ENCODE data around the gene KMT2E. TPM values are rescaled to one million over a fixed set of nuclear protein-coding genes. Genes with fewer than 3 reads are reported as not detected.
"Not testable (repeated sequence)": the region's sequence is repeated elsewhere in the genome, so short reads cannot be mapped to it uniquely, and the experiment has no call there.

Gene KMT2E
- polyA plus RNA-seq, 10 donors = 32.2 to 50.7 (median 41.5) TPM

GRCh38 chr7:105021967-105022366 is 8.0 kb downstream of the KMT2E start:
- no peak for DNase-seq

- no peak for DNase-seq
Measured at GRCh38 chr7:105022458-105022857, 8.5 kb downstream of the KMT2E start.

GRCh38 chr7:105024734-105025133 is 10.7 kb downstream of the KMT2E start:
- DNase-seq = no peak

GRCh38 chr7:105026750-105027149 is 12.7 kb downstream of the KMT2E start:
- no peak for DNase-seq

GRCh38 chr7:105027176-105027853 is 13.3 kb downstream of the KMT2E start:
- DNase-seq = no peak

GRCh38 chr7:105028004-105028403 is 14.0 kb downstream of the KMT2E start:
- no peak for DNase-seq

- DNase-seq = not testable (repeated sequence)
Measured at GRCh38 chr7:105028941-105029340, 14.9 kb downstream of the KMT2E start.

- no peak for DNase-seq
Measured at GRCh38 chr7:105030447-105030846, 16.4 kb downstream of the KMT2E start.

GRCh38 chr7:105032553-105033214 is 18.7 kb downstream of the KMT2E start:
- no peak for DNase-seq

- DNase-seq = no peak
Measured at GRCh38 chr7:105035349-105035748, 21.3 kb downstream of the KMT2E start.

- no peak for DNase-seq
Measured at GRCh38 chr7:105036217-105037168, 22.5 kb downstream of the KMT2E start.

GRCh38 chr7:105037319-105037718 is 23.3 kb downstream of the KMT2E start:
- DNase-seq = no peak

- DNase-seq = no peak
Measured at GRCh38 chr7:105044449-105045070, 30.6 kb downstream of the KMT2E start.

- peak in 1 of 3 donors; percentile 29 for DNase-seq
Measured at GRCh38 chr7:105046414-105046813, 32.4 kb downstream of the KMT2E start.

- no peak for DNase-seq
Measured at GRCh38 chr7:105047932-105048331, 33.9 kb downstream of the KMT2E start.

- DNase-seq = no peak
Measured at GRCh38 chr7:105050493-105050892, 36.5 kb downstream of the KMT2E start.

- not testable (repeated sequence) for DNase-seq
Measured at GRCh38 chr7:105050899-105051298, 36.9 kb downstream of the KMT2E start.

- DNase-seq = no peak
Measured at GRCh38 chr7:105055084-105055483, 41.1 kb downstream of the KMT2E start.

GRCh38 chr7:105055621-105056020 is 41.6 kb downstream of the KMT2E start:
- DNase-seq = no peak

- DNase-seq = no peak
Measured at GRCh38 chr7:105057472-105057871, 43.5 kb downstream of the KMT2E start.

GRCh38 chr7:105060437-105060836 is 46.4 kb downstream of the KMT2E start:
- no peak for DNase-seq

GRCh38 chr7:105060923-105061322 is 46.9 kb downstream of the KMT2E start:
- DNase-seq = no peak

Data from muscle of back (tissue), 11 donors.